ENCODE results near the gene E2F6. TPM values are rescaled to one million over a fixed set of nuclear protein-coding genes. Genes with fewer than 3 reads are reported as not detected.

Gene E2F6
- total and polyA plus RNA-seq, 9 of the 15 experiments (the other 6 are each of a cell fraction or from before 2014, with no cell fraction given), result 13.6 to 33.9 (median 26.1) TPM

- TF ChIP-seq RNF219 (CRISPR knock-in tag; IDR thresholded peaks at IDR 0.05) (no peak), BCOR (IDR thresholded peaks at IDR 0.05) (no peak), SUPT5H (IDR thresholded peaks at IDR 0.05) (peak; percentile 63; the same call in 1 of the 2 replicates), ARHGAP35 (IDR thresholded peaks at IDR 0.05; ENCODE audit: partially characterized antibody) (no peak), ZNF134 (CRISPR knock-in tag; conservative IDR thresholded peaks at IDR 0.05) (no peak), SRSF1 (IDR thresholded peaks at IDR 0.05; ENCODE audit: low read depth, low read length) (no peak), TCF3 (CRISPR knock-in tag; IDR thresholded peaks at IDR 0.05) (no peak), ZBTB7A (IDR thresholded peaks at IDR 0.05; ENCODE audit: borderline replicate concordance, control insufficient read depth, low read depth, low read length) (no peak), GTF2F1 (IDR thresholded peaks at IDR 0.05; ENCODE audit: low read depth, low read length) (no peak), FOXA1 (IDR thresholded peaks at IDR 0.05; ENCODE audit: borderline replicate concordance) (no peak), RBM14 (IDR thresholded peaks at IDR 0.05; ENCODE audit: borderline replicate concordance, insufficient read depth, low read depth, low read length) (no peak), HDAC1 (IDR thresholded peaks at IDR 0.05) (peak in 1 of 2 experiments; percentile 41; a peak in 1 of 4 replicates), POLR2G (IDR thresholded peaks at IDR 0.05; ENCODE audit: low read depth, low read length) (peak; percentile 89), TARDBP (IDR thresholded peaks at IDR 0.05) (peak; percentile 12; the same call in 1 of the 2 replicates), ZNF695 (CRISPR knock-in tag; IDR thresholded peaks at IDR 0.05) (no peak), NR4A1 (CRISPR knock-in tag; IDR thresholded peaks at IDR 0.05) (peak; percentile 96), NR4A1 (tag; IDR thresholded peaks at IDR 0.05) (peak; percentile 79; the same call in 1 of the 2 replicates), SMARCE1 (IDR thresholded peaks at IDR 0.05) (no peak), ZC3H8 (IDR thresholded peaks at IDR 0.05) (no peak), XRCC3 (IDR thresholded peaks at IDR 0.05) (no peak), ZNF79 (CRISPR knock-in tag; IDR thresholded peaks at IDR 0.05; ENCODE audit: low read depth) (no peak), ZBTB8A (IDR thresholded peaks at IDR 0.05; ENCODE audit: partially characterized antibody) (no peak), U2AF2 (optimal IDR thresholded peaks at IDR 0.05; ENCODE audit: low read depth, low read length) (no peak), HDAC8 (tag; IDR thresholded peaks at IDR 0.05) (peak; percentile 85; the same call in 1 of the 2 replicates), PML (IDR thresholded peaks at IDR 0.05; ENCODE audit: low read length) (peak; percentile 63; the same call in 1 of the 2 replicates), SAP30 (IDR thresholded peaks at IDR 0.05; ENCODE audit: borderline replicate concordance, insufficient read depth, low read depth, low read length, poor library complexity, severe bottlenecking) (no peak), DACH1 (IDR thresholded peaks at IDR 0.05; ENCODE audit: partially characterized antibody) (no peak), ZNF785 (CRISPR knock-in tag; IDR thresholded peaks at IDR 0.05) (no peak), NR2C2 (CRISPR knock-in tag; IDR thresholded peaks at IDR 0.05) (peak; percentile 81; the same call in 1 of the 2 replicates), NR2C2 (tag; IDR thresholded peaks at IDR 0.05) (peak; percentile 39; the same call in 1 of the 2 replicates), PHF20 (IDR thresholded peaks at IDR 0.05; ENCODE audit: partially characterized antibody) (peak; percentile 35)
Measured at GRCh38 chr2:11465485-11466306, at the start of gene E2F6 (continued).

Measured in K562 (cell line).